ENCODE results near the gene HNRNPA2B1. TPM values are rescaled to one million over a fixed set of nuclear protein-coding genes. Genes with fewer than 3 reads are reported as not detected.
A peak's percentile ranks its signal among the peaks of the same experiment; 100 is the strongest.
"Not testable (repeated sequence)": the region's sequence is repeated elsewhere in the genome, so short reads cannot be mapped to it uniquely, and the experiment has no call there.

The HNRNPA2B1 gene
- total and polyA plus RNA-seq, 8 donors: 338 to 1,529 (median 1,312) TPM

- H3K36me3 ChIP-seq: no peaks in the 10 kb centered on the region
- H3K9me3 ChIP-seq: no peaks in the 10 kb centered on the region
- peak within 1 kb of the TSS; percentile 49 to 61 for H3K4me3 ChIP-seq
- TF ChIP-seq, protein P1, sequence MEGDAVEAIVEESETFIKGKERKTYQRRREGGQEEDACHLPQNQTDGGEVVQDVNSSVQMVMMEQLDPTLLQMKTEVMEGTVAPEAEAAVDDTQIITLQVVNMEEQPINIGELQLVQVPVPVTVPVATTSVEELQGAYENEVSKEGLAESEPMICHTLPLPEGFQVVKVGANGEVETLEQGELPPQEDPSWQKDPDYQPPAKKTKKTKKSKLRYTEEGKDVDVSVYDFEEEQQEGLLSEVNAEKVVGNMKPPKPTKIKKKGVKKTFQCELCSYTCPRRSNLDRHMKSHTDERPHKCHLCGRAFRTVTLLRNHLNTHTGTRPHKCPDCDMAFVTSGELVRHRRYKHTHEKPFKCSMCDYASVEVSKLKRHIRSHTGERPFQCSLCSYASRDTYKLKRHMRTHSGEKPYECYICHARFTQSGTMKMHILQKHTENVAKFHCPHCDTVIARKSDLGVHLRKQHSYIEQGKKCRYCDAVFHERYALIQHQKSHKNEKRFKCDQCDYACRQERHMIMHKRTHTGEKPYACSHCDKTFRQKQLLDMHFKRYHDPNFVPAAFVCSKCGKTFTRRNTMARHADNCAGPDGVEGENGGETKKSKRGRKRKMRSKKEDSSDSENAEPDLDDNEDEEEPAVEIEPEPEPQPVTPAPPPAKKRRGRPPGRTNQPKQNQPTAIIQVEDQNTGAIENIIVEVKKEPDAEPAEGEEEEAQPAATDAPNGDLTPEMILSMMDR (IDR thresholded peaks at IDR 0.05): peak in 1 of 2 donors; percentile 12
- peak within 1 kb of the TSS in 1 of 2 donors; percentile 50 for H3K27ac ChIP-seq
- H3K27me3 ChIP-seq: peaks cover 0 to 18% of the 10 kb centered on the region in 2 donors
- DNase-seq: peak in 3 of 4 donors; percentile 79 to 95 (median 85)
- H3K4me1 ChIP-seq: peaks cover 12 to 48% of the 10 kb centered on the region in 2 donors
- ATAC-seq: peak; percentile 92
- intact Hi-C loops (cut with DNase I): no loop called here
Measured at GRCh38 chr7:26151953-26152781, 48.4 kb downstream of the HNRNPA2B1 start, which contains the start of gene NFE2L3. NFE2L3 (plus strand) TSS chr7:26152198; CDS start chr7:26152499, 301 bp downstream.

- DNase-seq: no peak
- H3K27me3 ChIP-seq: peaks cover 0 to 18% of the 10 kb centered on the region in 2 donors
- intact Hi-C loops (cut with DNase I): no loop called here
- no peak for ATAC-seq
- H3K4me1 ChIP-seq: peaks cover 12 to 43% of the 10 kb centered on the region in 2 donors
- H3K9me3 ChIP-seq: no peaks in the 10 kb centered on the region
- peak overlapping the region in 1 of 2 donors; percentile 50 for H3K27ac ChIP-seq
- H3K4me3 ChIP-seq: peak overlapping the region; percentile 49 to 61
- H3K36me3 ChIP-seq: no peaks in the 10 kb centered on the region
- TF ChIP-seq, protein P1 (IDR thresholded peaks at IDR 0.05): no peak
Measured at GRCh38 chr7:26151650-26151952, 48.9 kb downstream of the HNRNPA2B1 start.

DNA sequence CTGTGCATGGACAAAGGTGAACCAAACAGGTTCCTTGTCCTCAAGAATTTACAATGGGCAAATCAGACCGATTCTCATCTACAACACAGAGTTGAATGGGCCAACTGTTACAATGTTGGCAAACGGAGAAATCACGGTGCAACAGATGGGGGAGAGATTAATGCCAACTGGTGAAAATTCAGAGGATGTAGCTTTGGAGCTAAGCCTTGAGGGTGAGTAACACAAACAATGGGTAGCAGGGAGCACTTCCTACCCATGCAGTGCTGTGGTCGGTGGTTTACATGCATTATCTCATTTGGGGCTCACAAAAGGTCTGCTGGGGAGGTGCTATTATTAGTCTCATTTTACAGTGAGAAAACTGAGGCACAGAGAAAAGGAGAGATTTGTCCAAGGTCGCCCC lies 49.5 kb downstream of the HNRNPA2B1 start:
- H3K4me1 ChIP-seq: peaks cover 12 to 38% of the 10 kb centered on the region in 2 donors
- H3K36me3 ChIP-seq: no peaks in the 10 kb centered on the region
- H3K9me3 ChIP-seq: no peaks in the 10 kb centered on the region
- no peak for ATAC-seq
- H3K27me3 ChIP-seq: peaks cover 0 to 18% of the 10 kb centered on the region in 2 donors
- TF ChIP-seq, protein P1 (IDR thresholded peaks at IDR 0.05): no peak
- no peak for DNase-seq
- intact Hi-C loops (cut with DNase I): no loop called here
- H3K4me3 ChIP-seq: no peak overlapping the region
- H3K27ac ChIP-seq: no peak overlapping the region

DNA sequence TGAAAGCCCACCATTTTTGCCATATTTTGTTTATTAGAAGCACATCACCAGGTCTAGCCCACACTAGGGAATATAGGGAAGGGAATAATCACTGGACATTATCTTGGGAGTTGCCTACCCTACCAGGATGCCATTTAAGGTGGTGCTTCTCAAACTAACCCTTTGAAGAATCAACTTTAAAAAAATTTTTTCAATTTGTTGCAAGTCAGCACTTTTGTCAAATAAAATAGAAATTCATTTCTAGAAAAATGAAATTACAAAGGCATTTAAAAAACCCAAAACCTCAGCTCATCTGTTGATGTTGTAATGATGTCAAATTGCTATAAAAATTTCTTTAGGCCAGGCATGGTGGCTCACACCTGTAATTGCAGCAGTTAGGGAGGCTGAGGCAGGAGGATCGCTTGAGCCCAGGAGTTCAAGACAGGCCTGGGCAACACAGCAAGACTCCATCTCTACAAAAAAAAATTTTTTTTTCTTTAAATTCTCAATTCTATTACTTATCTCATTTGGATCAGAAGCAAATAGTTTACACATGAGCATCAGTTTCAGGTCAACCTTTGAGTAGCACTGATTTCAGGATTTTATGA lies 51.1 kb downstream of the HNRNPA2B1 start:
- Histone ChIP-seq H3K4me1 (peaks cover 4 to 23% of the 10 kb centered on the region in 2 donors), H3K4me3 (no peak overlapping the region), H3K9me3 (no peaks in the 10 kb centered on the region), H3K27me3 (peaks cover 0 to 18% of the 10 kb centered on the region in 2 donors), H3K36me3 (no peaks in the 10 kb centered on the region), H3K27ac (no peak overlapping the region)
- TF ChIP-seq, protein P1 (IDR thresholded peaks at IDR 0.05): no peak
- no peak for DNase-seq
- intact Hi-C loops (cut with DNase I): no loop called here
- no peak for ATAC-seq

- H3K27ac ChIP-seq; H3K9me3 ChIP-seq; intact Hi-C loops (cut with DNase I); H3K4me3 ChIP-seq; ATAC-seq; H3K36me3 ChIP-seq; DNase-seq: not testable (repeated sequence)
- peaks cover 0 to 15% of the 10 kb centered on the region in 2 donors for H3K27me3 ChIP-seq
- peaks cover 4 to 11% of the 10 kb centered on the region in 2 donors for H3K4me1 ChIP-seq
Measured at GRCh38 chr7:26148307-26148700, 52.2 kb downstream of the HNRNPA2B1 start.

DNA sequence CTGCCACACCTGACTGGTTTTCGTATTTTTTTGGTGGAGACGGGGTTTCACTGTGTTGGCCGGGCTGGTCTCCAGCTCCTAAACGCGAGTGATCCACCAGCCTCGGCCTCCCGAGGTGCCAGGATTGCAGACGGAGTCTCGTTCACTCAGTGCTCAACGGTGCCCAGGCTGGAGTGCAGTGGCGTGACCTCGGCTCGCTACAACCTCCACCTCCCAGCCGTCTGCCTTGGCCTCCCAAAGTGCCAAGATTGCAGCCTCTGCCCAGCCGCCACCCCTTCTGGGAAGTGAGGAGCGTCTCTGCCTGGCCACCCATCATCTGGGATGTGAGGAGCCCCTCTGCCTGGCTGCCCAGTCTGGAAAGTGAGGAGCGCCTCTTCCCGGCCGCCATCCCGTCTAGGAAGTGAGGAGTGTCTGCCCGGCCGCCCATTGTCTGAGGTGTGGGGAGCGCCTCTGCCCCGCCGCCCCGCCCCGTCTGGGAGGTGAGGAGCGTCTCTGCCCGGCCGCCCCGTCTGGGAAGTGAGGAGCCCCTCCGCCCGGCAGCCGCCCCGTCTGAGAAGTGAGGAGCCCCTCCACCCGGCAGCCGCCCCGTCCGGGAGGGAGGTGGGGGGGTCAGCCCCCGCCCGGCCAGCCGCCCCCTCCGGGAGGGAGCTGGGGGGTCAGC lies 52.8 kb downstream of the HNRNPA2B1 start:
- H3K9me3 ChIP-seq; intact Hi-C loops (cut with DNase I); H3K27me3 ChIP-seq; H3K27ac ChIP-seq; ATAC-seq; DNase-seq; H3K4me1 ChIP-seq; H3K36me3 ChIP-seq; H3K4me3 ChIP-seq: not testable (repeated sequence)

Data from left lung (tissue), 10 donors.